ENCODE measurements around the gene PYGO1.
A peak's percentile ranks its signal among the peaks of the same experiment; 100 is the strongest.
"Not testable (repeated sequence)": the region's sequence is repeated elsewhere in the genome, so short reads cannot be mapped to it uniquely, and the experiment has no call there.

The PYGO1 gene

DNA sequence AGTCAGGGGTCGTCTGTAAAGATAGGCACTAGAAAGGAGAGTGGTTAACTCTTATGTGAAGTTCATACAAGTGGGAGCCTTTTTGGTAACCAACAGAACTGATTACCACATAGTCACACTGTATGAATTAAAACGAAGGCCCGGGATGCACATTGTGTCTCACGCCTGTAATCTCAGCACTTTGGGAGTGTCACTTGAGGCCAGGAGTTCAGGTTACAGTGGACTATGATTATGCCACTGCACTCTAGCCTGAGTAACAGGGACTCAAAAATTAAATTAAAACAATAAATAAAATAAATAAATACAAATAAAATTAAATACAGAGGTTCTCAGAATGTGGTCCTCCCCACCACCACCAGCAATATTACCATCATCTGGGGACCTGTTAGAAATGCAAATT lies 80.6 kb downstream of the PYGO1 start:
- no peak for DNase-seq (ENCODE audit: low read depth in 2 of 2)

DNA sequence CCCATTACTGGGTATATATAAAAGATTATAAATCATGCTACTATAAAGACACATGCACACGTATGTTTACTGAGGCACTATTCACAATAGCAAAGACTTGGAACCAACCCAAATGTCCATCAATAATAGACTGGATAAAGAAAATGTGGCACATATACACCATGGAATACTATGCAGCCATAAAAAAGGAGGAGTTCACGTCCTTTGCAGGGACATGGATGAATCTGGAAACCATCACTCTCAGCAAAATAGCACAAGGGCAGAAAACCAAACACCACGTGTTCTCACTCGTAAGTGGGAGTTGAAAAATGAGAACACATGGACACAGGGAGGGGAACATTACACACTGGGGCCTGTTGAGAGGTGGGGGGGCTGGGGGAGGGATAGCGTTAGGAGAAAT lies 82.7 kb downstream of the PYGO1 start:
- not testable (repeated sequence) for DNase-seq (ENCODE audit: low read depth in 2 of 2)

DNA sequence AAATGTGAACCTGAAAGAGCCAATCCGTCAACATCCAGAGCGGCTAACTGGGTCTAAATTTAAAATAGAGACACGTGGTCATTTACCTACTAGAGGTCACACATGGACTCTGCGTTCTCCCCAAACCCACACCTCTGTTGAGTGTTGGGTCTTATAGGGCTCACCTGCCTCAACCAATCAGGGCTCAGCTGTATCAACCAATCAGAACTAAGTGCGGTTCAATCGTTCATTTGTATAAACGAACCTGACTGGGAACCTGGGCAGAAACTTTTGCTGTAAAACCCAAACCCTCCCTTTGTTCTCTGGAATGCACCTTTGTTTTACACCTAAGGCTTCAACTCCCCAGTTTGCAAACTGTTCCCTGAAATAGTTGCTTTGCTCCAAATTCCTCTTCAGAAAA lies 89.0 kb downstream of the PYGO1 start:
- DNase-seq (ENCODE audit: low read depth in 2 of 2): no peak

DNA sequence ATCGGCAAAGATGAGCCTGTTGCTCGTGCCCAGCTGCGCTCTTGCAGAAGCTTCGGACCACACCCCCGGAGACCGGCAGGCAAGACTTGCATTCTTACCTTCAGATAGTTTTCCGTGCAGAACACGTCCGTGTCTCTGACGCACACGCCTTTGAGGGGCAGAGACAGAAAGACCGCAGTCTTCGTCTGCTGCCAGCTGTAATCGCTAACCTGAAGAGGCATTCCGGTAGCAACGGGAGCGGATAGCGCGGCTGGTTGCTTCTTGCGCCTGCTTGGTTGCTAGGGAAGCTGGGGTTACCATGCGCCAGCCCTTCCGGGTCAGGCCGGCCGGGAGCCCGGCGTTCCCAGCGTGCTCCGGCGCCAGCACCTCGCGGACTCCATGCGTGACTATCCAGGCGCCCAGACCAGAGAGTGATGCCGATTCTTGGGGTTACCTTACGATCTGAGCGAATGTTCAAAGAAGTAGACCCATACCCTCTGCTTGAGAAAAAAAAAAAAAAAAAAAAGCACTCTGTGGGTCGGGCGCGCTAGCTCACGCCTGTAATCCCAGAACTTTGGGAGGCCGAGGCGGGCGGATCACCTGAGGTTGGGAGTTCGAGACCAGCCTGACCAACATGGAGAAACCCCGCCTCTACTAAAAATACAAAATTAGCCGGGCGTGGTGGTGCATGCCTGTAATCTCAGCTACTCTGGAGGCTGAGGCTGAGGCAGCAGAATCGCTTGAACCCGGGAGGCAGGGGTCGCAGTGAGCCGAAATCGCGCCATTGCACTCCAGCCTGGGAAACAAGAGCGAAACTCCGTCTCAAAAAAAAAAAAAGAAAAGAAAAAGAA lies 89.8 kb downstream of the PYGO1 start:
- peak; percentile 55 to 67 for DNase-seq (ENCODE audit: low read depth in 2 of 2)

DNA sequence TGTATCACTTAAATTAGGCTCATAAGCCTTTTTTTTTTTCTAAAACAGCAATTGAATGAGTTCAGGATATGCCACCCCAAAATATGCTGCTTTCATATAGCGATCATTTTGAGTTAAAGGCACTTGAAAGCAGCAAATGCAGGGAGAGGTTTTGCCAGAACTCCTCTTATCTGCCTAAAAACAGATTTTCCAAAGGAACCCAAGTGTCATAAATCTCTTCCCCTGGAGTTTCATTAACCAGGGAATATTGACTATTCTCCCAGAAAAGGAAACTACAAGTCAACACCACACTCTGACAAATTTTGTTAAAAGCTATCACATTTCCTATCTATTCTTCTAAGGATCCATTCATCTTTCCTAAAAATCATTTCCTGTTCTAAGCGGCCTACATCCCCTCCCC lies 91.4 kb downstream of the PYGO1 start:
- no peak for DNase-seq (ENCODE audit: low read depth in 2 of 2)

DNA sequence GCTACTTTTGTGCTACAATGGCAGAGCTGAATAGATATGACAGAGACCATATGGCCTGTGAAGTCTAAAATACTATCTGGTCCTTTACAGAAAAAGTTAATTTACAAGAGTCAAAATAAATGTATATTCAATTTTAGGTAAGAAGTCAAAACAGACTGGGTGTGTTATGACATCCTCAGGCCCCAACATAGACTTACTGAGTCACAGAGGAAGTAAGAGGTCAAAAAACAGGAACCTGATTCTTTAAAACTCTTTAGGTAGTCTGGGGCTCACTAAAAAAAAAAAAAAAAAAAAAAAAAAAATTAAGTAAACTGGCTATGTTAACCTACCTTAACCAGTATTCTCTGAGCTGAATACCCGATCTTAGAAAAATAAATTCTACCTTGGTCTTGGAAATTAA lies 93.2 kb downstream of the PYGO1 start:
- DNase-seq (ENCODE audit: low read depth in 2 of 2): no peak

DNA sequence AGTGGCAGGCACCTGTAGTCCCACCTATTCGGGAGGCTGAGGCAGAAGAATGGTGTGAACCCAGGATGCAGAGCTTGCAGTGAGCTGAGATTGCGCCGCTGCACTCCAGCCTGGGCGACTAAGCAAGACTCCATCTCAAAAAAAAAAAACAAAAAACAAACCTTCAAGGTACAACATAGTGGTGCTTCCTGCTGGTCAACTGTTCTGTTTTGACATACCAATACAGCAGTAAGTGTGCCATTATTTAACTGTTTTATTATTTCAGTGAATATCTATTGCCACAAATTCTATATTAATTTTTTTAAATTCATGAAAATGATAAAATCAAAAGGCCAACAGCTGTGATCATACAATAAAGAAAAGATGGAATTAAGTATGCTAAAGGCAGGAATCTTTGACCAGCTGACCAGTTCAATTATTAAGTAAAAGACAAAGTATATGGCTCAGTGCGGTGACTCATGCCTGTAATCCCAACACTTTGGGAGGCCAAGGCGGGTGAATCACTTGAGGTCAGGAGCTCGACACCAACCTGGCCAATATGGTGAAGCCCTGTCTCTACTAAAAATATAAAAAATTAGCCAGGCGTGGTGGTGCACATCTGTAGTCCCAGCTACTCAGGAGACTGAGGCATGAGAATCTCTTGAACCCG lies 99.1 kb downstream of the PYGO1 start:
- DNase-seq (ENCODE audit: low read depth in 2 of 2): not testable (repeated sequence)
